MM.1S (cell line): ENCODE measurements around the gene DAG1.

Experiments used
- DNase-seq: peaks from one replicate; pipeline ENCODE4 v3.0.0-alpha.2; 2015
- H2AFZ ChIP-seq: fragments of 300-600 bp; sonication (generic); 2 replicates; pipeline ENCODE4 v1.6.0; 2016; ENCODE audit warnings: antibody characterized with exemption, low read length
- H3F3A ChIP-seq: fragments of 300-600 bp; sonication (generic); 2 replicates; pipeline ENCODE4 v1.6.1; 2016; ENCODE audit warnings: mild to moderate bottlenecking, antibody characterized with exemption, low read length, moderate library complexity, mixed read lengths; ENCODE audit not compliant: insufficient read depth
- H3K27ac ChIP-seq: fragments of 300-600 bp; sonication (generic); 2 replicates; pipeline ENCODE4 v1.5.1; 2016; ENCODE audit warnings: mild to moderate bottlenecking, low read length
- H3K27me3 ChIP-seq: fragments of 300-600 bp; sonication (generic); replicated peaks from 2 replicates; pipeline ENCODE4 v1.6.0; 2016; ENCODE audit warnings: low read length; ENCODE audit not compliant: insufficient read depth
- H3K36me3 ChIP-seq: fragments of 300-600 bp; sonication (generic); replicated peaks from 2 replicates; pipeline ENCODE4 v1.6.1; 2016; ENCODE audit warnings: mild to moderate bottlenecking, low read length, mixed read lengths; ENCODE audit not compliant: insufficient read depth
- H3K4me1 ChIP-seq: fragments of 300-600 bp; sonication (generic); 2 replicates; pipeline ENCODE4 v1.6.1; 2016; ENCODE audit warnings: low read length, mixed read lengths
- H3K4me2 ChIP-seq: fragments of 300-600 bp; sonication (generic); 2 replicates; pipeline ENCODE4 v1.6.0; 2016; ENCODE audit warnings: low read depth, low read length
- H3K4me3 ChIP-seq: fragments of 300-600 bp; sonication (generic); 2 replicates; pipeline ENCODE4 v1.5.1; 2016; ENCODE audit warnings: low read length, mixed read lengths
- H3K79me2 ChIP-seq: fragments of 300-600 bp; sonication (generic); 2 replicates; pipeline ENCODE4 v1.6.1; 2016; ENCODE audit warnings: mixed run types, low read length, mixed read lengths
- H3K9ac ChIP-seq: fragments of 300-600 bp; sonication (generic); 2 replicates; pipeline ENCODE4 v1.6.1; 2016; ENCODE audit warnings: low read length, mixed read lengths
- H3K9me2 ChIP-seq: fragments of 300-600 bp; sonication (generic); replicated peaks from 2 replicates; pipeline ENCODE4 v1.6.1; 2016; ENCODE audit warnings: mild to moderate bottlenecking, low read length, mixed read lengths; ENCODE audit not compliant: insufficient read depth
- H3K9me3 ChIP-seq: fragments of 300-600 bp; sonication (generic); replicated peaks from 2 replicates; pipeline ENCODE4 v1.6.1; 2016; ENCODE audit warnings: mild to moderate bottlenecking, low read length, mixed read lengths; ENCODE audit not compliant: insufficient read depth
- H4K20me1 ChIP-seq: fragments of 300-600 bp; sonication (generic); 2 replicates; pipeline ENCODE4 v1.6.1; 2016; ENCODE audit warnings: mild to moderate bottlenecking, low read length, moderate library complexity, mixed read lengths; ENCODE audit not compliant: insufficient read depth
- EZH2 ChIP-seq: fragments of 300-600 bp; sonication (generic); optimal IDR thresholded peaks from 2 replicates; pipeline ENCODE3; 2017; ENCODE audit warnings: low read depth, mild to moderate bottlenecking, antibody characterized with exemption, low read length, mixed read lengths
- EZH2phosphoT487 ChIP-seq: fragments of 300-600 bp; sonication (generic); IDR thresholded peaks from 2 replicates; pipeline ENCODE4 v1.6.1; 2018; ENCODE audit warnings: antibody characterized with exemption, low read length
- TF ChIP-seq, protein P1 (sequence below): fragments of 300-600 bp; sonication (generic); IDR thresholded peaks from 2 replicates; pipeline ENCODE4 v1.5.1; 2016; ENCODE audit warnings: antibody characterized with exemption, low read length, mixed read lengths

The DAG1 gene

DNA sequence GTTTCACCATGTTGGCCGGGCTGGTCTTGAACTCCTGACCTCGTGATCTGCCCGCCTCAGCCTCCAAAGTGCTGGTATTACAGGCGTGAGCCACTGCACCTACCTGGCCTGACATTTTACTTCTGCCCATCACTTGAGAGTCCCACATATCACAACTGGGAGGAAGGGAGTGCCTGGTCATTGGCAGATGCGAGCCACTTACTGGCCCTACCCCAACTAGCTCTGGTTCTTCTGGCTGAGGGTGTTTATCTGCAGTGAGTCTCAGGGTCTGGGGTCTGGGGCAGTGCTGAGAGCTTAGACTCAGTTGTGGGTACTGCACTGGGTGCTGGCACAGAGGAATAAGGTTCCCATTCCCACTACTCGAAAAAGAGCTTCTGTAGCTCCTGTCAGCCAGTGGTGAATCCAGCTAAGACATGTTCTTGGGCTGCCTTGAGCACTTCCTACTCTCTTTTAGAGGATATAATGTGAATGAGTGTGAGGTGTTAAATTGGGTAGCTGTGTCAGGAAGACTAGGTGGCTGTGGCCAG is 30.2 kb downstream of the DAG1 start:
- peaks cover 45% of the 10 kb centered on the region for H3K79me2 ChIP-seq
- no peak overlapping the region for H3K4me2 ChIP-seq
- H3K9me2 ChIP-seq, result no peaks in the 10 kb centered on the region
- no peaks in the 10 kb centered on the region for H3K27me3 ChIP-seq
- no peak overlapping the region for H2AFZ ChIP-seq
- H4K20me1 ChIP-seq, result no peaks in the 10 kb centered on the region
- no peak overlapping the region for H3K4me3 ChIP-seq
- no peaks in the 10 kb centered on the region for H3K36me3 ChIP-seq
- H3K4me1 ChIP-seq, result no peaks in the 10 kb centered on the region
- no peak overlapping the region for H3K27ac ChIP-seq
- H3K9ac ChIP-seq, result no peak overlapping the region
- TF ChIP-seq, protein P1, sequence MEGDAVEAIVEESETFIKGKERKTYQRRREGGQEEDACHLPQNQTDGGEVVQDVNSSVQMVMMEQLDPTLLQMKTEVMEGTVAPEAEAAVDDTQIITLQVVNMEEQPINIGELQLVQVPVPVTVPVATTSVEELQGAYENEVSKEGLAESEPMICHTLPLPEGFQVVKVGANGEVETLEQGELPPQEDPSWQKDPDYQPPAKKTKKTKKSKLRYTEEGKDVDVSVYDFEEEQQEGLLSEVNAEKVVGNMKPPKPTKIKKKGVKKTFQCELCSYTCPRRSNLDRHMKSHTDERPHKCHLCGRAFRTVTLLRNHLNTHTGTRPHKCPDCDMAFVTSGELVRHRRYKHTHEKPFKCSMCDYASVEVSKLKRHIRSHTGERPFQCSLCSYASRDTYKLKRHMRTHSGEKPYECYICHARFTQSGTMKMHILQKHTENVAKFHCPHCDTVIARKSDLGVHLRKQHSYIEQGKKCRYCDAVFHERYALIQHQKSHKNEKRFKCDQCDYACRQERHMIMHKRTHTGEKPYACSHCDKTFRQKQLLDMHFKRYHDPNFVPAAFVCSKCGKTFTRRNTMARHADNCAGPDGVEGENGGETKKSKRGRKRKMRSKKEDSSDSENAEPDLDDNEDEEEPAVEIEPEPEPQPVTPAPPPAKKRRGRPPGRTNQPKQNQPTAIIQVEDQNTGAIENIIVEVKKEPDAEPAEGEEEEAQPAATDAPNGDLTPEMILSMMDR, result no peak
- no peak for TF ChIP-seq EZH2phosphoT487
- no peak for TF ChIP-seq EZH2
- no peak for DNase-seq
- no peaks in the 10 kb centered on the region for H3K9me3 ChIP-seq
- no peaks in the 10 kb centered on the region for H3F3A ChIP-seq

DNA sequence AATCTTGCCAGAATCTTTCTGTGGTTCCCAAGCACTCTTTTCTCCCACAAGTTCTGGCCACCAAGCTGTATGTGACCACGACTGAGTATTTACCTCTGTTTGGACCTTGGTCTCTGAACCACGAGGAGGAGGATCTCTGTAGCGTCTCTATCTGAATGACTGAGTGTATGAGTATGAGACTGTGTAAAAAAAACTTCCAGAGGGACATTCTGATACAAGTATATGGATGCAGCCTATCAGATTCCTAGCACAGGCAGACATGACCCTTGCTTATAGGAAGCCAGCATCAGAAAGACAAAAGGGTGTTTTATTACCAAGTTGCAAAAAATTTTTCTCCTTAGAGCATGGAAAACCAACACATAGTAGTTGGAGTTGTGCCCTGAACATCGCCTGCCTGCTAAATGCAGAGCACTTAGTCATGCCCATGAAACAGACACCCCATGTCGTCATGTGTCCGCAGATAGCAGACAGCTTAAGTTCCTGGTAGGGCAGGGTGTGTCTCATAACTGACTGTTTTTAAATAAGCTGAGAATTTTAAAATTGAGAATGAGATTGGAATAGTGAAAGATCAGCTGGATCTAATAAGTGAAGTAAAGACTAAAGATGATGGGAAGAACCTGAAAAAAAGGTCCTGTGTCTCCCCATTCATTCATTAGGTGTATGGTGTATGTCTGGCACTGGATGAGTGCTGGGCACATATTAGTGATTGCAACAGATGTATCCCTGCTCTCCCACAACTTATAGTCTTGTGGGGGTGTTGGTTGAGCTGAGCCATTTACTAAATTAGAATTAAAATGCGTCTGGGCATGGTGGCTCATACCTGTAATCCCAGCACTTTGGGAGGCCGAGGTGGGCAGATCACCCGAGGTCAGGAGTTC is 30.9 kb downstream of the DAG1 start:
- Histone ChIP-seq H3K79me2 (peaks cover 43% of the 10 kb centered on the region), H3K9ac (no peak overlapping the region), H3K4me1 (no peaks in the 10 kb centered on the region), H3K27me3 (no peaks in the 10 kb centered on the region), H3K27ac (no peak overlapping the region), H3K9me3 (no peaks in the 10 kb centered on the region), H2AFZ (no peak overlapping the region), H4K20me1 (no peaks in the 10 kb centered on the region), H3K36me3 (no peaks in the 10 kb centered on the region), H3F3A (no peaks in the 10 kb centered on the region), H3K4me3 (no peak overlapping the region), H3K9me2 (no peaks in the 10 kb centered on the region), H3K4me2 (no peak overlapping the region)
- no peak for DNase-seq
- TF ChIP-seq EZH2 (no peak), EZH2phosphoT487 (no peak)
- TF ChIP-seq, protein P1, result no peak

DNA sequence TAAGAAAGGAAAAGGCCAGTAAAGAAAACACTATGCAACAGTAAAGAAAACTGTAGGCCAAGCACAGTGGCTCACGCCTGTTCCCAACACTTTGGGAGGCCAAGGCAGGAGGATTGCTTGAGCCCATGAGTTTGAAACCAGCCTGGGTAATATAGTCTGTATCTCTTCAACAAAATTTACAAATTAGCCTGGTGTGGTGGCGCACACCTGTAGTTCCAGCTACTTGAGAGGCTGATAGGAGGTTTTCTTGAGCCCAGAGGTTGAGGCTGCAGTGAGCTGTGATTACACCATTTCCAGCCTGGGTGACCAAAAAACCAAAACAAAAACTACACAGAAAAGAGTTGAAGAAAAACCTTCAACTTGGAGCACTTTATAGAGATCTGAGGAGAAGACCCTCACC is 31.8 kb downstream of the DAG1 start:
- no peaks in the 10 kb centered on the region for H3K27me3 ChIP-seq
- no peaks in the 10 kb centered on the region for H3K36me3 ChIP-seq
- H3F3A ChIP-seq, result no peaks in the 10 kb centered on the region
- H3K79me2 ChIP-seq, result peaks cover 46% of the 10 kb centered on the region
- DNase-seq, result no peak
- no peak overlapping the region for H3K4me2 ChIP-seq
- no peak overlapping the region for H2AFZ ChIP-seq
- no peak overlapping the region for H3K9ac ChIP-seq
- no peak overlapping the region for H3K4me3 ChIP-seq
- H4K20me1 ChIP-seq, result no peaks in the 10 kb centered on the region
- H3K9me2 ChIP-seq, result no peaks in the 10 kb centered on the region
- no peak overlapping the region for H3K27ac ChIP-seq
- no peaks in the 10 kb centered on the region for H3K9me3 ChIP-seq
- H3K4me1 ChIP-seq, result no peaks in the 10 kb centered on the region
- TF ChIP-seq EZH2phosphoT487 (no peak), EZH2 (no peak)
- TF ChIP-seq, protein P1, result no peak
